Erythroblast (primary cell): ENCODE measurements around the gene ARHGEF12.

Experiments used
- GATA1 ChIP-seq: IDR thresholded peaks from 2 replicates; pipeline ENCODE4 v1.6.1; 2011; ENCODE audit warnings: low read depth, mild to moderate bottlenecking, control low read depth, low read length, moderate library complexity
- POLR2A ChIP-seq: IDR thresholded peaks from 2 replicates; pipeline ENCODE4 v1.6.1; 2011; ENCODE audit warnings: mild to moderate bottlenecking, low read length

DNA sequence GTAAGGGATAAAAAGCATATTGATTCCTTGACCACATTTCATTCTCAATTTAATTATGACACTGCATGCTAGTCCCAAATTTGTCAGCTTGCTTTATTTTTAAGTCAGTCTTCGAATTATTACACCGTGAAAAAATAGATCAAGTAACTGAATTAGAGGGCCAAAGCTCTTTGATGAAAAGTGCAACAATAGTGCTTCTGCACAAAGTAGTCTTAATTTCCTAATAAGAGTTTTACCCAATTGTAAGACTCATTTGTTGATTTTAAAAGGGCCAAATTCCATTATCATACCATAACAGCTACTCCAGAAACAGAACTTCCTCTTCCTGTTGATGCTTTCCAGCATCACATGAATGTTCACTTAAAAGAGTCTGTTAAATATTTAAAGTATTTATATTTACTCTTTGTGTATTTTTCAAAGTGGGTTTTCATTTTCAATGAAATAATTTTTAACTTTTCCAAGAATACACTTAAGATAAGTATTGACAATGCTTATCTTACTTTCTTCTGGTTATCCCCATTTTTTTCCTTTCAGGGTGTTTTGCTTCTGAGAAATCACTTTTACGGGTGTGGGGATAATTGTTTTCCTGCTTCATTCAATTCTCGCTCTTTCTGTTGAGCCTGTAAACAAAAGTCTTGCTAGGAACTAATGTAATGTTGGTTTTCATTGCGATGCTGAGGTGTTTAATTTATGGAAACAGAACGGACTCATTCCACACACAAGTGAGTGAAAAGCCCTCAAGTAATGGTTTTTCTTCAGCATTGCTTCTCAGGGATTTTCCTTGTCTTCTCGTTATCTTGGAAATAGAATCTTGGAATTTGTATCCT is 2.1 kb downstream of the ARHGEF12 start:
- TF ChIP-seq POLR2A (no peak), GATA1 (no peak)
